Naive thymus-derived CD4-positive, alpha-beta T cell (primary cell): Measurements from ENCODE around the gene NFXL1. TPM values are rescaled to one million over a fixed set of nuclear protein-coding genes. Genes with fewer than 3 reads are reported as not detected.

Experiments
- ATAC-seq: fragments of 150-1000 bp; cut with Tn5 transposase; 2 replicates; pipeline ENCODE4 v1.10.0; 2021; ENCODE audit warnings: mild to moderate bottlenecking, moderate library complexity
- CTCF ChIA-PET: fragments of 350-600 bp; sonication (Branson Sonifier 250); formaldehyde crosslinking; loops from one replicate; lab custom pipeline; 2021; ENCODE audit warnings: antibody characterized with exemption; lab: Charles Lee
- POLR2A ChIA-PET: fragments of 350-600 bp; sonication (Branson Sonifier 250); formaldehyde crosslinking; loops from one replicate; lab custom pipeline; 2021; ENCODE audit warnings: antibody characterized with exemption, inconsistent platforms; lab: Charles Lee
- DNase-seq, 9 donors: peaks; one replicate each; pipeline versions ENCODE4 v3.0.0 to v3.0.0-alpha.2; 2020 to 2022; ENCODE audit warnings: mixed read lengths in 1 of 9
- H3K27ac ChIP-seq: one replicate; pipeline ENCODE4 v1.7.0; 2013; ENCODE audit warnings: mild to moderate bottlenecking, low read depth, low read length, moderate library complexity
- H3K27me3 ChIP-seq, 2 donors: one replicate each; pipeline ENCODE4 v1.7.0; 2013; ENCODE audit warnings: low read length in 2 of 2, mild to moderate bottlenecking in 2 of 2, moderate library complexity in 2 of 2; ENCODE audit not compliant: control insufficient read depth in 2 of 2, insufficient read depth in 2 of 2
- H3K36me3 ChIP-seq, 3 experiments: 1 replicate in 2 of 3; 2 replicates in 1 of 3; pipeline ENCODE4 v1.7.0; 2013; ENCODE audit warnings: low read length in 3 of 3, mild to moderate bottlenecking in 3 of 3, moderate library complexity in 1 of 3; ENCODE audit not compliant: insufficient read depth in 3 of 3, control insufficient read depth in 2 of 3
- H3K4me1 ChIP-seq, 2 donors: one replicate each; pipeline ENCODE4 v1.7.0; 2013; ENCODE audit warnings: low read length in 2 of 2, mild to moderate bottlenecking in 2 of 2, moderate library complexity in 1 of 2; ENCODE audit not compliant: control insufficient read depth in 2 of 2, insufficient read depth in 2 of 2
- H3K4me3 ChIP-seq: 2 replicates; pipeline ENCODE4 v1.7.0; 2013; ENCODE audit warnings: mild to moderate bottlenecking, low read length
- H3K9me3 ChIP-seq, 3 experiments: 1 replicate in 2 of 3; 2 replicates in 1 of 3; pipeline ENCODE4 v1.7.0; 2013; ENCODE audit warnings: low read length in 3 of 3; ENCODE audit not compliant: control insufficient read depth in 2 of 3
- H3K27ac Mint-ChIP-seq, 9 donors: one replicate each; pipeline ENCODE4 v1.8.0; 2020 to 2022; ENCODE audit warnings: mixed read lengths in 9 of 9, mild to moderate bottlenecking in 8 of 9, moderate library complexity in 5 of 9, inconsistent platforms in 2 of 9
- H3K27me3 Mint-ChIP-seq, 5 donors: one replicate each; pipeline ENCODE4 v1.8.0; 2021 to 2022; ENCODE audit warnings: mixed read lengths in 5 of 5, mild to moderate bottlenecking in 1 of 5
- H3K36me3 Mint-ChIP-seq, 5 donors: one replicate each; pipeline ENCODE4 v1.8.0; 2020 to 2022; ENCODE audit warnings: mixed read lengths in 5 of 5, mild to moderate bottlenecking in 3 of 5, inconsistent platforms in 1 of 5
- H3K4me1 Mint-ChIP-seq, 7 donors: one replicate each; pipeline ENCODE4 v1.8.0; 2020 to 2022; ENCODE audit warnings: mixed read lengths in 7 of 7, mild to moderate bottlenecking in 3 of 7, inconsistent platforms in 1 of 7
- H3K4me3 Mint-ChIP-seq, 10 donors: one replicate each; pipeline ENCODE4 v1.8.0; 2020 to 2022; ENCODE audit warnings: mild to moderate bottlenecking in 10 of 10, mixed read lengths in 10 of 10, moderate library complexity in 6 of 10, inconsistent platforms in 2 of 10
- H3K9me3 Mint-ChIP-seq, 11 donors: one replicate each; pipeline ENCODE4 v1.8.0; 2020 to 2022; ENCODE audit warnings: mixed read lengths in 11 of 11, mild to moderate bottlenecking in 4 of 11, inconsistent platforms in 1 of 11, moderate library complexity in 1 of 11
- intact Hi-C, 2 donors: fragments of 100-400 bp; cut with micrococcal nuclease; formaldehyde crosslinking; loops; one replicate each; pipeline ENCODE4 v1.15.1; 2023
- polyA plus RNA-seq, 2 donors: library from polyadenylated mRNA; unstranded; fragments of 300-500 nt; fragmentation: Illumina TruSeq; gene quantifications; one replicate each; pipeline ENCODE4 v1.2.3, GENCODE V29; 2021
- total RNA-seq, 6 experiments: library from RNA in 5 of 6; stranded (reverse) in 5 of 6; gene quantifications; 1 replicate in 5 of 6; 2 replicates in 1 of 6; pipeline ENCODE4 v1.2.3 and lab custom pipeline; 2021 to 2026

Gene NFXL1
- total RNA-seq (10 to 100 TPM; 10.4 to 19.3 (median 13.2) TPM), polyA plus RNA-seq (10 to 100 TPM in 1 of 2 donors, 1 to 10 TPM in 1; 9.5 to 10.9 TPM), total RNA-seq (lab: John Stamatoyannopoulos, UW) (18.4 reads per million, percentile 48 among the genes with 10 or more reads in this experiment)

- Mint-ChIP-seq H3K36me3 (peaks cover 0 to 14% (median 6%) of the 10 kb centered on the region in 5 donors), H3K27ac (peak within 1 kb of the TSS; percentile 89 to 98 (median 96)), H3K4me3 (peak within 1 kb of the TSS; percentile 93 to 99 (median 96)), H3K27me3 (no peaks in the 10 kb centered on the region), H3K4me1 (peaks cover 18 to 41% (median 32%) of the 10 kb centered on the region in 7 donors), H3K9me3 (peaks cover 0 to 12% (median 0%) of the 10 kb centered on the region in 11 donors)
- CTCF ChIA-PET, result no interaction called here
- intact Hi-C loops, result loop anchor here (1.0 to 5.0 kb wide), 18 partner anchors 77 to 993 kb away; partner anchors contain the start of genes CNGA1 (in 2 of the 2), COMMD8 (in 2 of the 2), FRYL (in 2 of the 2) and NIPAL1 (in 2 of the 2)
- ATAC-seq (peak; percentile 98), DNase-seq (peak; percentile 90 to 95 (median 93))
- Histone ChIP-seq H3K36me3 (peaks cover 0 to 6% (median 0%) of the 10 kb centered on the region in 3 experiments), H3K4me1 (peaks cover 12 to 15% of the 10 kb centered on the region in 2 donors), H3K27me3 (no peaks in the 10 kb centered on the region), H3K27ac (peak within 1 kb of the TSS; percentile 88), H3K4me3 (peak within 1 kb of the TSS; percentile 92), H3K9me3 (no peaks in the 10 kb centered on the region)
- POLR2A ChIA-PET, result interaction anchor here (1.0 kb wide), 1 partner anchor 429 kb away, joined by 3 read pairs; the partner anchor contains the start of gene ATP10D
These were observed at the start of gene NFXL1 for GRCh38 chr4:47914220-47914925. NFXL1 (minus strand) TSS chr4:47914583; CDS start chr4:47914203, 380 bp downstream.

DNA sequence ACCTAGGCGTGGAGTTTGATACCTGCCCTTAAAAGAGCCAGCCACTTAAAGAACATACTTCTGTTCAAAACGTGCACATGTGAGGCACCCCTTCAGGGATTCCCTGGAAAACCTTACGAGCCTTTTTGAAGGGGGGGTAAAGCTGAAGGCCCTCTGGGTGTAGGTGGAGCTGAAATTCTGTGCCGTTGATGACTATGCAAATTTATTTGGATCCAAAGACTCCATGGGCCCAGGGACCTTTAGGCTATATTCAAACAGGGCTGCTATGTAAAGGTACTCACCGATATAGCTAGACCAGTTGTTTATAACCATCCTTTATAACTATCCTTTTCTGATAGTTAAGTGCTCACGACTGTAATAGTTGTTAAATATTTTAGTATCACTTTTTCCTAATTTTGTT is 40.3 kb upstream of the NFXL1 start:
- ChIA-PET POLR2A (no interaction called here), CTCF (no interaction called here)
- Histone ChIP-seq H3K27ac (no peak overlapping the region), H3K4me1 (no peaks in the 10 kb centered on the region), H3K4me3 (no peak overlapping the region), H3K36me3 (no peaks in the 10 kb centered on the region), H3K27me3 (no peaks in the 10 kb centered on the region), H3K9me3 (no peaks in the 10 kb centered on the region)
- no peak for ATAC-seq
- intact Hi-C loops, result no loop called here
- Mint-ChIP-seq H3K4me1 (no peaks in the 10 kb centered on the region), H3K9me3 (peaks cover 0 to 11% (median 0%) of the 10 kb centered on the region in 11 donors), H3K27me3 (peaks cover 0 to 3% (median 0%) of the 10 kb centered on the region in 5 donors), H3K27ac (no peak overlapping the region), H3K4me3 (no peak overlapping the region), H3K36me3 (peaks cover 0 to 3% (median 0%) of the 10 kb centered on the region in 5 donors)
- no peak for DNase-seq

DNA sequence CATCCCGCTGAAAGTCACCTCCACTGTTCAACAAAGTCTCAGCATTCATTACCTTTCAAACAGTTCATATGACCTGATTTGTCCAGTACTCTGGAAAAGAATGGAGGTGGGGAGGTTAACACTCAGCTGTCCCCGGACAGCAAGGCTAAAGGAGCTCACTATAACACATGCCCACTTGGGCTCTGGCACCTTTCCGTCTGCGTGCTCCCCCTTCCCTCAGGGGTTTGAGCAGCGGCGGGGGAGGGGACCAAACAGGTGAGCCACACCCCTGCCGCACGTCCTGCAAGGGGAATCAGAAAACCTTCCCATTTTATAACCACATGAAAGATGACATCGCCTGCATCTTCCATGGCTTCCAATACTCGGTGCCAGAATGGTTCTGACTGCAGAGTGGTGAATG is 39.9 kb upstream of the NFXL1 start:
- Mint-ChIP-seq H3K27ac (no peak overlapping the region), H3K4me3 (no peak overlapping the region), H3K9me3 (peaks cover 0 to 11% (median 0%) of the 10 kb centered on the region in 11 donors), H3K36me3 (peaks cover 0 to 3% (median 0%) of the 10 kb centered on the region in 5 donors), H3K27me3 (peaks cover 0 to 3% (median 0%) of the 10 kb centered on the region in 5 donors), H3K4me1 (no peaks in the 10 kb centered on the region)
- DNase-seq (no peak), ATAC-seq (no peak)
- Histone ChIP-seq H3K4me3 (no peak overlapping the region), H3K27me3 (no peaks in the 10 kb centered on the region), H3K36me3 (no peaks in the 10 kb centered on the region), H3K9me3 (no peaks in the 10 kb centered on the region), H3K27ac (no peak overlapping the region), H3K4me1 (no peaks in the 10 kb centered on the region)
- POLR2A ChIA-PET, result no interaction called here
- intact Hi-C loops, result no loop called here
- CTCF ChIA-PET, result no interaction called here

- Histone ChIP-seq H3K27me3 (no peaks in the 10 kb centered on the region), H3K4me3 (no peak overlapping the region), H3K9me3 (no peaks in the 10 kb centered on the region), H3K27ac (no peak overlapping the region), H3K4me1 (no peaks in the 10 kb centered on the region), H3K36me3 (no peaks in the 10 kb centered on the region)
- POLR2A ChIA-PET, result no interaction called here
- ATAC-seq (no peak), DNase-seq (no peak)
- Mint-ChIP-seq H3K27ac (no peak overlapping the region), H3K4me3 (no peak overlapping the region), H3K27me3 (peaks cover 0 to 4% (median 0%) of the 10 kb centered on the region in 5 donors), H3K4me1 (no peaks in the 10 kb centered on the region), H3K9me3 (peaks cover 0 to 3% (median 0%) of the 10 kb centered on the region in 11 donors), H3K36me3 (peaks cover 0 to 3% (median 0%) of the 10 kb centered on the region in 5 donors)
- CTCF ChIA-PET, result no interaction called here
- intact Hi-C loops, result no loop called here
These were observed 31.7 kb upstream of the NFXL1 start for GRCh38 chr4:47945930-47946726.

DNA sequence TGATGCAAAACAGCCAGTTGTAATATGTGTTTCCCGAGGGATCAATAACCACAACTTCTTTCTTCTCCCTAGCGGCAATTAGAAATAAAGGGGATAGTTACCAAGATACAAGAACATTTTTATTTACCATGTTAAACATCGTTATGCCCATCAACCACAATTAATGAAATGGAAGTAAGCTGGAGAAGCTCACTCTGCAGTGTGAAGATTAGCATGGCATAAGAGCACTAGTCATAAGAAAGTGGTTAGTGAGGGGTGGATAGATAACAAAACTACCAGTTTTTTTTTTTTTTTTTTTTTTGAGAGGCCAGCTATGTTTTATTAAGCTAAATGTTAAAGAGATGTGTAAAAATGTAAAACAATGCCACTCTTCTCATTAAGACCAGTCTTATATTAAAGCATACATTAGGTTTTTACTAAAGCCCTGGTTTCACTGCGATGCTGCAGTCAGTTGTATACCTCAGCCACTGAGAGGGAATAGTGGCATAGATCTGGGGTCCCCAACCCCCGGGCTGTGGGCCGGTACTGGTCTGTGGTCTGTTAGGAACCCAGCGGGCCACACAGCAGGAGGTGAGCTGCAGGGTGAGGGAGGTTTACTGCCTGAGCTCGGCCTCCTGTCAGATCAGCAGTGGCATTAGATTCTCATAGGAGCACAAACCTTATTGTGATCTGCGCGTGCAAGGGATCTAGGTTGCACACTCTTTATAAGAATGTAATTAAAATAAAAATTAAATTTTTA is 27.9 kb upstream of the NFXL1 start:
- peaks cover 0 to 4% (median 0%) of the 10 kb centered on the region in 5 donors for H3K27me3 Mint-ChIP-seq

GRCh38 chr4:47939456-47939855 is 25.1 kb upstream of the NFXL1 start:
- Mint-ChIP-seq H3K27me3 (peaks cover 0 to 14% (median 4%) of the 10 kb centered on the region in 5 donors), H3K36me3 (no peaks in the 10 kb centered on the region), H3K27ac (no peak overlapping the region), H3K9me3 (no peaks in the 10 kb centered on the region), H3K4me1 (no peaks in the 10 kb centered on the region), H3K4me3 (no peak overlapping the region)
- Histone ChIP-seq H3K4me1 (no peaks in the 10 kb centered on the region), H3K27ac (no peak overlapping the region), H3K36me3 (no peaks in the 10 kb centered on the region), H3K27me3 (no peaks in the 10 kb centered on the region), H3K4me3 (no peak overlapping the region), H3K9me3 (no peaks in the 10 kb centered on the region)
- ATAC-seq (no peak), DNase-seq (no peak)
- ChIA-PET POLR2A (no interaction called here), CTCF (interaction anchor here (0.5 to 1.0 kb wide), 2 partner anchors 8 to 277 kb away, joined by 3 read pairs; no protein-coding TSS in a partner anchor)
- intact Hi-C loops, result no loop called here

More for the DNA sequence above, 27.9 kb upstream of the NFXL1 start:
- no peaks in the 10 kb centered on the region for H3K4me1 ChIP-seq
- no peaks in the 10 kb centered on the region for H3K9me3 ChIP-seq
- Mint-ChIP-seq H3K27ac (no peak overlapping the region), H3K36me3 (no peaks in the 10 kb centered on the region), H3K4me3 (no peak overlapping the region), H3K4me1 (no peaks in the 10 kb centered on the region), H3K9me3 (no peaks in the 10 kb centered on the region)
- H3K4me3 ChIP-seq, result no peak overlapping the region
- H3K27me3 ChIP-seq, result no peaks in the 10 kb centered on the region
- intact Hi-C loops, result no loop called here
- no peak overlapping the region for H3K27ac ChIP-seq
- ChIA-PET CTCF (interaction anchor here (0.6 to 1.4 kb wide), 3 partner anchors 8 to 256 kb away, joined by 3 to 9 read pairs (median 4); no protein-coding TSS in a partner anchor), POLR2A (no interaction called here)
- no peak for ATAC-seq
- no peak for DNase-seq
- no peaks in the 10 kb centered on the region for H3K36me3 ChIP-seq
